CD1c-positive myeloid dendritic cell (primary cell): ENCODE measurements around the gene NEK10.
"Not testable (repeated sequence)": the region's sequence is repeated elsewhere in the genome, so short reads cannot be mapped to it uniquely, and the experiment has no call there.

Experiments
- DNase-seq: peaks from one replicate; pipeline ENCODE4 v3.0.0-alpha.2; 2016; ENCODE audit errors: extremely low spot score

Gene NEK10

GRCh38 chr3:27312044-27312668, 57.0 kb downstream of the NEK10 start:
- peak; percentile 51 for DNase-seq

GRCh38 chr3:27311400-27311799, 57.8 kb downstream of the NEK10 start:
- no peak for DNase-seq

GRCh38 chr3:27310688-27311087, 58.5 kb downstream of the NEK10 start:
- DNase-seq = peak; percentile 19

GRCh38 chr3:27307566-27307965, 61.6 kb downstream of the NEK10 start:
- DNase-seq = no peak

GRCh38 chr3:27302891-27303290, 66.3 kb downstream of the NEK10 start:
- no peak for DNase-seq

GRCh38 chr3:27298981-27299380, 70.2 kb downstream of the NEK10 start:
- not testable (repeated sequence) for DNase-seq

GRCh38 chr3:27293939-27294338, 75.2 kb downstream of the NEK10 start:
- DNase-seq = no peak

- no peak for DNase-seq
Measured at GRCh38 chr3:27290760-27291159, 78.4 kb downstream of the NEK10 start.

- DNase-seq = no peak
Measured at GRCh38 chr3:27289769-27290413, 79.3 kb downstream of the NEK10 start.

GRCh38 chr3:27287052-27287451, 82.1 kb downstream of the NEK10 start:
- DNase-seq = no peak

- not testable (repeated sequence) for DNase-seq
Measured at GRCh38 chr3:27286467-27286866, 82.7 kb downstream of the NEK10 start.

GRCh38 chr3:27285668-27286067, 83.5 kb downstream of the NEK10 start:
- no peak for DNase-seq

- DNase-seq = no peak
Measured at GRCh38 chr3:27281671-27282150, 87.5 kb downstream of the NEK10 start.

- no peak for DNase-seq
Measured at GRCh38 chr3:27279123-27279522, 90.1 kb downstream of the NEK10 start.

GRCh38 chr3:27278383-27279055, 90.7 kb downstream of the NEK10 start:
- DNase-seq = no peak

- no peak for DNase-seq
Measured at GRCh38 chr3:27275441-27275990, 93.7 kb downstream of the NEK10 start.

- no peak for DNase-seq
Measured at GRCh38 chr3:27271890-27272289, 97.3 kb downstream of the NEK10 start.

GRCh38 chr3:27254896-27255295, 114.3 kb downstream of the NEK10 start:
- no peak for DNase-seq

GRCh38 chr3:27253831-27254230, 115.4 kb downstream of the NEK10 start:
- DNase-seq = peak; percentile 1

GRCh38 chr3:27253391-27253790, 115.8 kb downstream of the NEK10 start:
- DNase-seq = no peak

GRCh38 chr3:27252646-27253045, 116.5 kb downstream of the NEK10 start:
- no peak for DNase-seq

GRCh38 chr3:27244374-27244773, 124.8 kb downstream of the NEK10 start:
- no peak for DNase-seq

GRCh38 chr3:27239951-27240350, 129.2 kb downstream of the NEK10 start:
- DNase-seq = no peak
